Measurements from ENCODE around the gene HJV. TPM values are rescaled to one million over a fixed set of nuclear protein-coding genes. Genes with fewer than 3 reads are reported as not detected.

HJV gene
- total RNA-seq, 1 experiment from 2014 or later: not detected

DNA sequence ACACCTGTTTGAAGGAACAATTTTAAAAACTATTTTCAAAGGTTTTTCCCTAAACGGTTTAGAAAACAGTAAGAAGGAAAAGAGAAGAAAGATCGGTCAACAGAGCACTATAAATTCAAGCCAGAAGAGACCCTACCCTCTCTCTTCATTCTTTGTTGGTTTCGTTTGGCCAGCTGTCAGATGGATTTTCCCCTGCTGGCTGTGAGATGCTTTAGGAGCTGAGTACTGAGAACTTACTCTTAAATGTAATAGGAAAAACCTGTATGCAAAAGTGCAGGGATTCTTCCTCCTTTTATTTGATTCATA lies 23.9 kb downstream of the HJV start:
- CTCF ChIA-PET: interaction anchor here (0.9 kb wide), 1 partner anchor 9 kb away, joined by 4 read pairs; no protein-coding TSS in a partner anchor
- Histone ChIP-seq H2AFZ (ENCODE audit: low read depth, low read length, poor library complexity, severe bottlenecking) (no peak overlapping the region), H3K9me2 (ENCODE audit: insufficient read depth) (no peaks in the 10 kb centered on the region), H3K27me3 (ENCODE audit: insufficient read depth, low read length) (no peaks in the 10 kb centered on the region), H3K4me2 (ENCODE audit: low read length) (no peak overlapping the region), H3K27ac (ENCODE audit: low read depth, low read length) (no peak overlapping the region), H3K36me3 (ENCODE audit: control insufficient read depth in 1 of 2, insufficient read depth in 2 of 2, low read length in 2 of 2) (no peaks in the 10 kb centered on the region), H3K4me1 (ENCODE audit: control insufficient read depth in 1 of 2, insufficient read depth in 2 of 2, low read length in 2 of 2) (no peaks in the 10 kb centered on the region), H4K20me1 (ENCODE audit: insufficient read depth) (no peaks in the 10 kb centered on the region), H3K9me3 (ENCODE audit: control insufficient read depth in 1 of 2, insufficient read depth in 1 of 2, low read depth in 1 of 2, low read length in 2 of 2) (no peaks in the 10 kb centered on the region), H3K9ac (ENCODE audit: low read length) (no peak overlapping the region), H3K4me3 (replicated peaks in 1 of 2; ENCODE audit: low read depth in 1 of 2, low read length in 2 of 2) (no peak overlapping the region), H3K79me2 (ENCODE audit: insufficient read depth, low read length) (no peaks in the 10 kb centered on the region)
- TF ChIP-seq MAX (IDR thresholded peaks at IDR 0.05) (no peak), POLR2AphosphoS5 (IDR thresholded peaks at IDR 0.05; ENCODE audit: low read depth, low read length) (no peak), EGR1 (IDR thresholded peaks at IDR 0.05; ENCODE audit: low read depth) (no peak), RAD21 (IDR thresholded peaks at IDR 0.05; ENCODE audit: low read depth) (no peak), CEBPB (IDR thresholded peaks at IDR 0.05; ENCODE audit: low read depth) (no peak), ELF1 (IDR thresholded peaks at IDR 0.05; ENCODE audit: borderline replicate concordance, low read depth) (no peak), FOSL1 (IDR thresholded peaks at IDR 0.05; ENCODE audit: low read depth) (no peak), SRF (IDR thresholded peaks at IDR 0.05; ENCODE audit: low read depth) (no peak), TCF7L2 (IDR thresholded peaks at IDR 0.05; ENCODE audit: borderline replicate concordance, extremely low read depth, insufficient read depth, insufficient read length) (no peak), SP1 (IDR thresholded peaks at IDR 0.05; ENCODE audit: low read depth) (no peak), POLR2A (IDR thresholded peaks at IDR 0.05; ENCODE audit: borderline replicate concordance, extremely low read depth, insufficient read depth, insufficient read length) (no peak), ATF3 (IDR thresholded peaks at IDR 0.05) (no peak)
- TF ChIP-seq, protein P1, sequence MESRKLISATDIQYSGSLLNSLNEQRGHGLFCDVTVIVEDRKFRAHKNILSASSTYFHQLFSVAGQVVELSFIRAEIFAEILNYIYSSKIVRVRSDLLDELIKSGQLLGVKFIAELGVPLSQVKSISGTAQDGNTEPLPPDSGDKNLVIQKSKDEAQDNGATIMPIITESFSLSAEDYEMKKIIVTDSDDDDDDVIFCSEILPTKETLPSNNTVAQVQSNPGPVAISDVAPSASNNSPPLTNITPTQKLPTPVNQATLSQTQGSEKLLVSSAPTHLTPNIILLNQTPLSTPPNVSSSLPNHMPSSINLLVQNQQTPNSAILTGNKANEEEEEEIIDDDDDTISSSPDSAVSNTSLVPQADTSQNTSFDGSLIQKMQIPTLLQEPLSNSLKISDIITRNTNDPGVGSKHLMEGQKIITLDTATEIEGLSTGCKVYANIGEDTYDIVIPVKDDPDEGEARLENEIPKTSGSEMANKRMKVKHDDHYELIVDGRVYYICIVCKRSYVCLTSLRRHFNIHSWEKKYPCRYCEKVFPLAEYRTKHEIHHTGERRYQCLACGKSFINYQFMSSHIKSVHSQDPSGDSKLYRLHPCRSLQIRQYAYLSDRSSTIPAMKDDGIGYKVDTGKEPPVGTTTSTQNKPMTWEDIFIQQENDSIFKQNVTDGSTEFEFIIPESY (IDR thresholded peaks at IDR 0.05; ENCODE audit: extremely low read depth, insufficient replicate concordance, low read length): no peak
- POLR2A ChIA-PET: interaction anchor here (1.4 kb wide), 1 partner anchor 10 kb away, joined by 3 read pairs; no protein-coding TSS in a partner anchor
- RAD21 ChIA-PET (ENCODE audit: low non-redundant PET in 1 of 2, low total read pairs in 2 of 2, uncharacterized antibody in 2 of 2, unreplicated experiment in 2 of 2): no interaction called here
- ATAC-seq (no peak), DNase-seq (ENCODE audit: low read depth, low spot score) (no peak)
- BruUV-seq (replicated peaks): no TSS peak
- intact Hi-C loops (cut with micrococcal nuclease): no loop called here
